Activated CD4-positive, CD25-positive, alpha-beta regulatory T cell treated with anti-CD3 and anti-CD28 coated beads, Interleukin-2, amount 50 U/mL, for 24 hours (primary cell): ENCODE measurements around the gene SLIT3.

Experiments
- ATAC-seq, 2 donors: fragments of 150-1000 bp; cut with Tn5 transposase; one replicate each; pipeline ENCODE4 v1.10.0; 2021; ENCODE audit warnings: mild to moderate bottlenecking in 1 of 2, moderate library complexity in 1 of 2

Gene SLIT3

GRCh38 chr5:169260896-169261569, 39.9 kb downstream of the SLIT3 start:
- ATAC-seq = no peak

- no peak for ATAC-seq
Measured at GRCh38 chr5:169258372-169259000, 42.5 kb downstream of the SLIT3 start.

- no peak for ATAC-seq
Measured at GRCh38 chr5:169256191-169256590, 44.7 kb downstream of the SLIT3 start.

GRCh38 chr5:169253071-169253470, 47.9 kb downstream of the SLIT3 start:
- ATAC-seq = no peak

- no peak for ATAC-seq
Measured at GRCh38 chr5:169251333-169252084, 49.4 kb downstream of the SLIT3 start.

- no peak for ATAC-seq
Measured at GRCh38 chr5:169250887-169251286, 50.1 kb downstream of the SLIT3 start.

- ATAC-seq = no peak
Measured at GRCh38 chr5:169248996-169249395, 51.9 kb downstream of the SLIT3 start.

GRCh38 chr5:169248550-169248949, 52.4 kb downstream of the SLIT3 start:
- no peak for ATAC-seq

GRCh38 chr5:169244812-169245211, 56.1 kb downstream of the SLIT3 start:
- ATAC-seq = no peak

- ATAC-seq = no peak
Measured at GRCh38 chr5:169243651-169244422, 57.1 kb downstream of the SLIT3 start.

- no peak for ATAC-seq
Measured at GRCh38 chr5:169242849-169243186, 58.1 kb downstream of the SLIT3 start.

- ATAC-seq = no peak
Measured at GRCh38 chr5:169242175-169242848, 58.6 kb downstream of the SLIT3 start.

GRCh38 chr5:169229342-169229892, 71.5 kb downstream of the SLIT3 start:
- no peak for ATAC-seq

GRCh38 chr5:169226895-169227294, 74.0 kb downstream of the SLIT3 start:
- no peak for ATAC-seq

- no peak for ATAC-seq
Measured at GRCh38 chr5:169225830-169226356, 75.0 kb downstream of the SLIT3 start.

GRCh38 chr5:169223595-169223953, 77.4 kb downstream of the SLIT3 start:
- ATAC-seq = no peak

- ATAC-seq = no peak
Measured at GRCh38 chr5:169222934-169223594, 77.9 kb downstream of the SLIT3 start.

- no peak for ATAC-seq
Measured at GRCh38 chr5:169221519-169221918, 79.4 kb downstream of the SLIT3 start.

- no peak for ATAC-seq
Measured at GRCh38 chr5:169219961-169220360, 81.0 kb downstream of the SLIT3 start.

- ATAC-seq = no peak
Measured at GRCh38 chr5:169219351-169219750, 81.6 kb downstream of the SLIT3 start.

GRCh38 chr5:169218861-169219260, 82.1 kb downstream of the SLIT3 start:
- no peak for ATAC-seq

GRCh38 chr5:169218176-169218575, 82.8 kb downstream of the SLIT3 start:
- ATAC-seq = no peak
